Tibial nerve (tissue), 4 donors: ENCODE measurements around the gene LMOD3.

Experiments
- CTCF ChIP-seq, 5 experiments: fragments of 200-600 bp in 3 of 5; fragments of 450-650 bp in 2 of 5; sonication (generic) in 3 of 5; IDR thresholded peaks; one replicate each; pipeline ENCODE4 v1.5.1; 2016 to 2019; ENCODE audit warnings: antibody characterized with exemption in 5 of 5, mild to moderate bottlenecking in 3 of 5, moderate library complexity in 2 of 5
- EP300 ChIP-seq, 2 donors: sonication (generic); formaldehyde crosslinking; IDR thresholded peaks; one replicate each; pipeline ENCODE4 v1.6.1; 2017; ENCODE audit warnings: antibody characterized with exemption in 2 of 2, mild to moderate bottlenecking in 1 of 2
- POLR2A ChIP-seq, 2 donors: fragments of 450-650 bp; IDR thresholded peaks; one replicate each; pipeline ENCODE4 v1.6.1; 2017; ENCODE audit warnings: antibody characterized with exemption in 2 of 2, mild to moderate bottlenecking in 2 of 2, moderate library complexity in 2 of 2

GRCh38 chr3:69072928-69073327 lies 49.5 kb downstream of the LMOD3 start:
- TF ChIP-seq CTCF (IDR thresholded peaks at IDR 0.05): no peak
- no peak for TF ChIP-seq POLR2A (IDR thresholded peaks at IDR 0.05)
- no peak for TF ChIP-seq EP300 (IDR thresholded peaks at IDR 0.05)
